HCT116 (cell line): ENCODE data around the gene GPC4.

ENCODE experiments used
- CBX3 ChIP-seq: IDR thresholded peaks from 2 replicates; pipeline ENCODE4 v1.6.1; 2012; ENCODE audit warnings: low read depth
- ELF1 ChIP-seq: IDR thresholded peaks from 2 replicates; pipeline ENCODE4 v1.6.1; 2012; ENCODE audit warnings: low read depth, borderline replicate concordance
- EZH2 ChIP-seq: fragments of 200-600 bp; sonication (generic); IDR thresholded peaks from 2 replicates; pipeline ENCODE4 v1.6.1; 2017; ENCODE audit warnings: antibody characterized with exemption, mixed run types
- POLR2A ChIP-seq: IDR thresholded peaks from 2 replicates; pipeline ENCODE4 v1.7.0; 2011; ENCODE audit warnings: borderline replicate concordance; ENCODE audit not compliant: insufficient read depth, insufficient read length; ENCODE audit errors: extremely low read depth
- RAD21 ChIP-seq: IDR thresholded peaks from 2 replicates; pipeline ENCODE4 v1.6.1; 2012; ENCODE audit warnings: low read depth, mild to moderate bottlenecking
- SIN3A ChIP-seq: IDR thresholded peaks from 2 replicates; pipeline ENCODE4 v1.6.1; 2012; ENCODE audit warnings: low read depth
- TCF7L2 ChIP-seq: IDR thresholded peaks from 2 replicates; pipeline ENCODE4 v1.7.0; 2011; ENCODE audit warnings: borderline replicate concordance, inconsistent platforms; ENCODE audit not compliant: insufficient read depth, insufficient read length; ENCODE audit errors: extremely low read depth
- YY1 ChIP-seq: IDR thresholded peaks from 2 replicates; pipeline ENCODE4 v1.6.1; 2011; ENCODE audit warnings: low read length, low read depth, moderate library complexity, mild to moderate bottlenecking; ENCODE audit not compliant: insufficient replicate concordance; ENCODE audit errors: extremely low read depth
- ZFX ChIP-seq: fragments of 450-650 bp; IDR thresholded peaks from 2 replicates; pipeline ENCODE4 v1.6.1; 2017
- ZNF274 ChIP-seq: fragments of 200-500 bp; sonication (Bioruptor generic); IDR thresholded peaks from 2 replicates; pipeline ENCODE4 v1.6.1; 2014; ENCODE audit warnings: mild to moderate bottlenecking, low read depth, low read length, inconsistent platforms
- TF ChIP-seq, protein P1 (sequence below), 3 experiments: fragments of 200-600 bp in 1 of 3; sonication (generic) in 1 of 3; IDR thresholded peaks in 2 of 3; conservative IDR thresholded peaks in 1 of 3; 2 replicates each; pipeline ENCODE4 v1.5.1; 2012 to 2017; ENCODE audit warnings: low read depth in 2 of 3, low read length in 2 of 3, antibody characterized with exemption in 1 of 3, borderline replicate concordance in 1 of 3, control low read depth in 1 of 3, mild to moderate bottlenecking in 1 of 3, mixed read lengths in 1 of 3, mixed run types in 1 of 3, moderate library complexity in 1 of 3; ENCODE audit not compliant: insufficient read depth in 1 of 3

DNA sequence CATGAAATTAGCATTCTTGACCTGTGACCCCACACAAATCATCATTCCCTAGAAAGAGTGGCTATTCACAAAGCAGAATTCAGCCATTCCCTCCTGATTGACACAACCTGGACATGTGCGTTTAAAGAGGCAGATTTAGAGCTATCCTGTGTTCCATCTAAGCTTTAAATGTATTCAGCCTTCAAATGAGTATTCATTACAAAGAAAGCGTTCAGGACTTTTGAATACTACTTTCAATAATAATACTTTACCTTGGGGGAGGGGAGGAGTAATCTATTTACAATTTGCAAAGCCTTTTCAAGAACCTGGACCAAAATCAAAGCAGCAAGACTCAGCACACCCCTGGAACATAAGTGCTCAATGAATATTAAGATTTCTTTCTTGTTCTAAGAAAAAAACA lies 22.5 kb upstream of the GPC4 start:
- no peak for TF ChIP-seq ELF1
- TF ChIP-seq, protein P1, sequence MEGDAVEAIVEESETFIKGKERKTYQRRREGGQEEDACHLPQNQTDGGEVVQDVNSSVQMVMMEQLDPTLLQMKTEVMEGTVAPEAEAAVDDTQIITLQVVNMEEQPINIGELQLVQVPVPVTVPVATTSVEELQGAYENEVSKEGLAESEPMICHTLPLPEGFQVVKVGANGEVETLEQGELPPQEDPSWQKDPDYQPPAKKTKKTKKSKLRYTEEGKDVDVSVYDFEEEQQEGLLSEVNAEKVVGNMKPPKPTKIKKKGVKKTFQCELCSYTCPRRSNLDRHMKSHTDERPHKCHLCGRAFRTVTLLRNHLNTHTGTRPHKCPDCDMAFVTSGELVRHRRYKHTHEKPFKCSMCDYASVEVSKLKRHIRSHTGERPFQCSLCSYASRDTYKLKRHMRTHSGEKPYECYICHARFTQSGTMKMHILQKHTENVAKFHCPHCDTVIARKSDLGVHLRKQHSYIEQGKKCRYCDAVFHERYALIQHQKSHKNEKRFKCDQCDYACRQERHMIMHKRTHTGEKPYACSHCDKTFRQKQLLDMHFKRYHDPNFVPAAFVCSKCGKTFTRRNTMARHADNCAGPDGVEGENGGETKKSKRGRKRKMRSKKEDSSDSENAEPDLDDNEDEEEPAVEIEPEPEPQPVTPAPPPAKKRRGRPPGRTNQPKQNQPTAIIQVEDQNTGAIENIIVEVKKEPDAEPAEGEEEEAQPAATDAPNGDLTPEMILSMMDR (IDR thresholded peaks at IDR 0.05 in 2 of 3, conservative IDR thresholded peaks at IDR 0.05 in 1 of 3; ENCODE audit: borderline replicate concordance in 1 of 3, insufficient read depth in 1 of 3, low read depth in 2 of 3, low read length in 2 of 3) = no peak
- no peak for TF ChIP-seq POLR2A
- no peak for TF ChIP-seq EZH2
- TF ChIP-seq RAD21 = no peak
- no peak for TF ChIP-seq YY1
- TF ChIP-seq ZFX = no peak
- no peak for TF ChIP-seq ZNF274
- no peak for TF ChIP-seq SIN3A
- TF ChIP-seq TCF7L2 = no peak
- no peak for TF ChIP-seq CBX3
